Ureter (tissue), 1 donor: Measurements from ENCODE around the gene SAMMSON. TPM values are rescaled to one million over a fixed set of nuclear protein-coding genes. Genes with fewer than 3 reads are reported as not detected.

Experiments
- DNase-seq: peaks from one replicate; pipeline ENCODE4 v3.0.0-alpha.2; 2020; ENCODE audit warnings: low spot score
- total RNA-seq: library from RNA; stranded (reverse); gene quantifications from one replicate; pipeline ENCODE4 v1.2.4, GENCODE V29; 2023
- donor health status: DM: yes; HTN: yes; CAD: no.

The SAMMSON gene
- total RNA-seq, 1 donor from 2014 or later, result not detected

GRCh38 chr3:70090322-70090913 is 90.9 kb downstream of the SAMMSON start:
- DNase-seq, result no peak

GRCh38 chr3:70094197-70094596 is 94.7 kb downstream of the SAMMSON start:
- DNase-seq, result no peak

- no peak for DNase-seq
Observed at GRCh38 chr3:70095260-70095659, 95.7 kb downstream of the SAMMSON start.

DNA sequence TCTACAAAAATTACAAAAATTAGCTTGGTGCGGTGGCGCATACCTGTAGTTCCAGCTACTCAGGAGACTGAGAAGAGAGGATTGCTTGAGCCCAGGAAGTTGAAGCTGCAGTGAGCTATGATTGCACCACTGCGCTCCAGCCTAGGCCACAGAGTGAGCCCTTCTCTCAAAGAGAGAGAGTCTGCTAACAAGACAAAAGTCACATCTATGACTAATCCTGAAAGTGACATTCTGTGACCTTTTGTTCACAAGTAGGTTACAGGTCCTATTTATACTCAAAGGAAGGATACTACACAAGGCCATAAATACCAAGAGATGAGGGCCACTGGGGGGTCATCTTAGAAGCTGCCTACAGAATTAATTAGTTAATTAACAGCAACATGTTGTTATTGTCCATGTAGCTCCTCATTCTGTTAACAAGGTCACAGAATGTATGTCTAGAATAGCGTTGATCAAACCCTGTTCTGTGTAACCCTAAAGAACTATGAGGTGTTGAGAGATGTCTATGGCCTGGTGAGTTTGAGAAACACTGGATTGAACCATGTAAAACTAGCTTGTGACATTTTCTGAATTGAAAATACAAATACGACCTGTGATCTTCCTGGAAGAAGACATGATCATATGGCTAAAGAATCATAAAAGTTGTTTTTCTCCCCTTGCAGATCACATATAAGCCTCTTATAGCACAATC is 97.0 kb downstream of the SAMMSON start:
- DNase-seq, result no peak

GRCh38 chr3:70097084-70097483 is 97.6 kb downstream of the SAMMSON start:
- no peak for DNase-seq

DNA sequence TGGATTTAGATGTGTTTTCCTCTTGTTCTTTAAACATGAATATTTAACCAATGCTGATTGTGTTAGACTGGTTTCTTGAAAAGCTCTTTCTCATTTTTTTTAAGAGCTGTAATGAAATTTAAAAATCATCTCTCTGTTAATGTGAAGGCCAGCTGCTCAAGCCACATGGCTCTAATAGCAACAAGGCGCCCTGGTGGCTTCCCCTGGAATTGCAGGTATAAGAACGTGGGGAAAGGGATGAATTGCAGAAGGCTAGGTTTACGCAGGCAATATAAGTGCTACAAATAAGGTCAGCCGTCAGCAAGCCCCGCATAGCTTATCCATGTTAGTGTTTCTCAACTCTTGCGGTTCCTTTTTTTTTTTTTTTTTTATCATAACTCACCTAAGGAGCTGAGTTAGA is 108.5 kb downstream of the SAMMSON start:
- DNase-seq, result no peak

DNA sequence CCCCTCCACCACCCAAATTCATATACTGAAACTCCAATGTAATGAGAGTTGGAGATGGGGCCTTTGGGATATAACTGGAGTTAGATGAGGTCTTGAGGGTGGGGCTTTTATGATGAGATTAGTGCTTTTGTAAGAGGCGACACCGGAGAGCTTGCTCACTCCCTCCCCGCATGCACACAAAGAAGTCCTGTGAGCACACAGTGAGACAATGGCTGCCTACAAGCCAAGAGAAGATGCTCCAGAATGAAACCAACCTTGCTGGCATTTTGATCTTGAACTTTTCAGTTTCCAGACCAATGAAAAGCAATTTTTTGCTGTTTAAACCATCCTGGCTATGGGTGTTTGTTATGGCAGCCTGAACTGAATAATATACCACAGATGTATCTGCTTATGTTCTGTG is 109.0 kb downstream of the SAMMSON start:
- DNase-seq, result no peak

DNA sequence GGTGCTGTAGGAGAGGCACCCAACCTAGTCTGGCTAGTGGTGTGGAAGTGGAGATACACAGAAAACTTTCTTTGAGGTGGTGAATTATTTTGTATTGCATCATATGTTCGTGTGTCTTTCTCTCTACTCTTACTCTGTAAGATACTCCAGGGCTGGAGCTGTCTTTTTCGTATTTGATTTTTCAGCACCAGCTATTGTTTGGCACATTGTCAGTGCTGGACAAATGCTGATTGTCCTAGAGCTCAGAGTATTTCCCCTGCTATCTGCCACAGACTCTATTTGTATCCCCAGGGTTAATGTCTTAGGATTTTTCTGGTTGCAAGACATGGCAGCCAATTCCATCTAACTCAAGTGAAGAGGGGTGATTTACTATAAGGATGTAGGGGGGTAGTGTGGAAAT is 110.5 kb downstream of the SAMMSON start:
- DNase-seq, result no peak

DNA sequence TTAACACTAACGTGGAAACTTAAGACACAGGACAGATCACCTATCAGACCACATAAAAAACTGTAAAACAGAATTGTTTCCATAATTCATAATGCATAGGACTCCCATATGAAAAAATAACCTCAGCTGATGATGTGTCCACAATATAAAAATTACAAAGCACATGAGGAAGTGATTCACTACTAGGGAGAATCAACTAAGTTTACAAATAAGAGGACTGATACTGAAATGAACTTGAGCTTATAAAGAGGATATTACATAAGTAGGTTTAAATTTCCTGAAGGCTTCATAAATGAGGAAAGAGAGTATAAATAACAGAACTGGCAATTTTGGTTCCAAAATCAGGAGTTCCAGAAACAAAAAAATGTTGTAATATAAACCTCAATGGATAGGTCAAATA is 111.9 kb downstream of the SAMMSON start:
- DNase-seq, result no peak

GRCh38 chr3:70112751-70113150 is 113.2 kb downstream of the SAMMSON start:
- DNase-seq, result no peak

DNA sequence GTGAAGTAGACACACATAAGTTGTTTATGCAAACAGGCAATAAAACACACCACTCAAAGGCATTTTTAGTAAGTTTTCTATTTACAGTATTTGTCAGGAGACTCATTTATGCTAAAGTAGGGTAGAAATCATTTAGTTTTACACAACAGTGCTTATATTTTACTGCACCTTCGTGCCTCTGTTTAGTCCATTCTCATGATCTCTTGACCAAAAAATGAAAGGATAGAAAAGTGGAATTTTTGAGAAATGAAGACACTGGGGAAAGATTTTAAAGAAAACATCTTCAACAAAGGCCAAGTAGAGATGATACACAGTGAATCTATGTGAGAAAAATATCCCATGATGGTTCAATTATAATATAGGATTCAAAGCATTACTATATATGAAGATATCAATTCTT is 114.9 kb downstream of the SAMMSON start:
- DNase-seq, result no peak

DNA sequence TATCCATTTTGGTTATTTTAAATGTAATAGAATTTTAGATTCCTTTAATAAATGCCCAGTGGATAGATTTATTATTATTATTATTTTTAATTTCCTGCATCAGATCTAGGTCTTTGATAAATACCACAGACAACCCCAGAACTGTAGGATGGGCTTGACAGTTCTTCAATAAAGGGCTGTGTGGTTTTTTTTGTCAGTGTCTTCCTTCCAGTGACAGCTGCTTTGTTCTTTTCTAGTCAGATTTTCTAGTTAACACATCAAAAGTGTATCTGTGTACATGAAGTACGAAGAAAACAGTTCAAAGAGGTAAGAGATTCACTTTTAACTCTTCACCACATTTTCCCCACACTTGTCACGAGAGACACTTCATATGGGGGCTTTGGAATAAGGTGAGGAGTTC is 120.3 kb downstream of the SAMMSON start:
- no peak for DNase-seq
